HG03159 (cell line): ENCODE results near the gene ESPN.
"Not testable (repeated sequence)": the region's sequence is repeated elsewhere in the genome, so short reads cannot be mapped to it uniquely, and the experiment has no call there.

Experiments used
- ATAC-seq: cut with Tn5 transposase; IDR thresholded peaks from one replicate; pipeline ENCODE4 v1.9.1; 2021; ENCODE audit warnings: mild to moderate bottlenecking, moderate library complexity; ENCODE audit not compliant: unreplicated experiment

ESPN gene, protein sequence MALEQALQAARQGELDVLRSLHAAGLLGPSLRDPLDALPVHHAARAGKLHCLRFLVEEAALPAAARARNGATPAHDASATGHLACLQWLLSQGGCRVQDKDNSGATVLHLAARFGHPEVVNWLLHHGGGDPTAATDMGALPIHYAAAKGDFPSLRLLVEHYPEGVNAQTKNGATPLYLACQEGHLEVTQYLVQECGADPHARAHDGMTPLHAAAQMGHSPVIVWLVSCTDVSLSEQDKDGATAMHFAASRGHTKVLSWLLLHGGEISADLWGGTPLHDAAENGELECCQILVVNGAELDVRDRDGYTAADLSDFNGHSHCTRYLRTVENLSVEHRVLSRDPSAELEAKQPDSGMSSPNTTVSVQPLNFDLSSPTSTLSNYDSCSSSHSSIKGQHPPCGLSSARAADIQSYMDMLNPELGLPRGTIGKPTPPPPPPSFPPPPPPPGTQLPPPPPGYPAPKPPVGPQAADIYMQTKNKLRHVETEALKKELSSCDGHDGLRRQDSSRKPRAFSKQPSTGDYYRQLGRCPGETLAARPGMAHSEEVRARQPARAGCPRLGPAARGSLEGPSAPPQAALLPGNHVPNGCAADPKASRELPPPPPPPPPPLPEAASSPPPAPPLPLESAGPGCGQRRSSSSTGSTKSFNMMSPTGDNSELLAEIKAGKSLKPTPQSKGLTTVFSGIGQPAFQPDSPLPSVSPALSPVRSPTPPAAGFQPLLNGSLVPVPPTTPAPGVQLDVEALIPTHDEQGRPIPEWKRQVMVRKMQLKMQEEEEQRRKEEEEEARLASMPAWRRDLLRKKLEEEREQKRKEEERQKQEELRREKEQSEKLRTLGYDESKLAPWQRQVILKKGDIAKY

DNA sequence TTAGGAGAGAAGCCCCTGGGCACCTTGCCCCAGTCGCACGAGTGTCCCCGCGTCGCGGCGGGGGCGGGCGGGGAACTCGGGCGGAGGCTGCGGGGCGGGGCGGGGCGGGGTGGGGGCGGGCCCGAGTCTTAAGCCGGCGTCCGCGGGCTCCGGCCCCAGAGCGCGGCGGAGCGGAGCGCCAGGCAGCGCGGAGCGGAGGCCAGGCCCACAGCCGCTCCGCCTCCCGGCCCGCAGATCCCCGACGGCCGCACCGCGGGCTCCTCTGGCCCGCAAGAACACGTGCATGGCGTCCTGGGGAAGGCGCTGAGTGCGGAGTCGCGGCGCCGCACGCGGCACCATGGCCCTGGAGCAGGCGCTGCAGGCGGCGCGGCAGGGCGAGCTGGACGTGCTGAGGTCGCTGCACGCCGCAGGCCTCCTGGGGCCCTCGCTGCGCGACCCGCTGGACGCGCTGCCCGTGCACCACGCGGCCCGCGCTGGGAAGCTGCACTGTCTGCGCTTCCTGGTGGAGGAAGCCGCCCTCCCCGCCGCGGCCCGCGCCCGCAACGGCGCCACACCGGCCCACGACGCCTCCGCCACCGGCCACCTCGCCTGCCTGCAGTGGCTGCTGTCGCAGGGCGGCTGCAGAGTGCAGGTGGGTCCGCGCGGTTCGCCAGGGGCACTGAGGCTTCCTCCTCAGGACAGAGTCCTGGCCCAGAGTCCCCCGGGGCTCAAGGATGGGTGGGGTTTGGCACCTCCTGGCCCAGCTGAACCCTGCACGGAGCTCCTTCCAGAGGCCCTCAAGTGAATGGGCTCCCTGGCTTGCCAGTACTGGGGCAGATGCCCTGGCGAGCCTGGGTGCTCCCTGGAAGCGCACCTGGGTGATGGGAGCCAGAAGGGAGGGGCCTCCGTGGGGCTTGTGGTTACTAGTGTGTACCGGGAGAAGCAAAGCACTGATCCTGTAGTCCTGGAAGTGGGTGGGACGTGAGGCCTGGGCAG is at the start of gene ESPN:
ESPN (plus strand) TSS at position 158 of the 975 bp plus-strand sequence; CDS start at position 338, 180 bp downstream.
- ATAC-seq, result no peak

DNA sequence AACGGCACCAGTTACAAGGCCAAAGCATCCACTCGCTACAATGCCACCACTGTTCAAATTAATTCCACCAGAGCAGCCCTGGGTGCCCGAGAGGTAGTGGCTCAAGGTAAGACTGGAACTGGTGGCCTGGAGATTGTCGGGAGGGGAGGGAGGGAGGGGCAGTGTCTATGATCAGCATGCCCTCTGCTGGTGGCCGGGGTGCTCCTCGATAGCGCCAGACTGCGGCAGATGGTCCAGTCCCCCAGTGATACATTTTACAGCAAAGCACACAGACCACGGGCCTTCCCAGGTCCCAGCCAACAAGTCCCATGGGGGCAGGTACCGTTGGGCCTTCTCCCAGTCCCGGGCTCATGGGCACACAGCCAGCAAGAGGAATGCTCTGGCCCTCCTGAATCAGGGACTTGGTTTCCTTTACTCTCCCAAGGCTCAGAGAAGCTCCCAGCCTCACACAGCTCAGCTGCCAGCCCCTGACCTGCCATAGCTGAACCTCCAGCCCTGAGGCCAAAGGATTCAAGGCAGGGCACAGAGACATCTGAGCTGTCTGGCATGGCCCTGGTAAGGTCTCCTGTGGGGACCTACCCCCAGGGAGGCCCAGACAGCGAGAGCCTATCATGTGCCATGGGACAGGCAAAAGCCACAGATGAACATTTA is 46.4 kb upstream of the ESPN start:
- ATAC-seq, result no peak

GRCh38 chr1:6380037-6380436 is 44.5 kb upstream of the ESPN start:
- ATAC-seq, result no peak

DNA sequence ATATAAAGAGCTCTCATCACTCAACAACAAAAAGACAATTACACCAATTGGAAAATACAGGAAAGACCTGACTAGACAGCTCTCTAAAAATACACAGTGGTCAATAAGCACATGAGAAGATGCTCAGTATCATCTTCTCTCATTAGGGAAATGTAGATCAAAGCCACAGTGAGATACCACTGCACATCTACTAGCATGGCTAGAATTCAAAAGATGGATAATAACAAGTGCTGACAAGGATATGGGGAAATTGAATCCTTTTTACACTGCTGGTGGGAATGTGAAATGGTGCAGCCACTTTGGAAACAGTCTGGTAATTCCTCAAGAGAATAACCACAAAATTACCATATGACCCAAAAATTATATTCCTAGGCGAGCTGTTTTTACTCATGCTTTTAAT is 40.4 kb upstream of the ESPN start:
- no peak for ATAC-seq

GRCh38 chr1:6384962-6385361 is 39.6 kb upstream of the ESPN start:
- ATAC-seq, result no peak

DNA sequence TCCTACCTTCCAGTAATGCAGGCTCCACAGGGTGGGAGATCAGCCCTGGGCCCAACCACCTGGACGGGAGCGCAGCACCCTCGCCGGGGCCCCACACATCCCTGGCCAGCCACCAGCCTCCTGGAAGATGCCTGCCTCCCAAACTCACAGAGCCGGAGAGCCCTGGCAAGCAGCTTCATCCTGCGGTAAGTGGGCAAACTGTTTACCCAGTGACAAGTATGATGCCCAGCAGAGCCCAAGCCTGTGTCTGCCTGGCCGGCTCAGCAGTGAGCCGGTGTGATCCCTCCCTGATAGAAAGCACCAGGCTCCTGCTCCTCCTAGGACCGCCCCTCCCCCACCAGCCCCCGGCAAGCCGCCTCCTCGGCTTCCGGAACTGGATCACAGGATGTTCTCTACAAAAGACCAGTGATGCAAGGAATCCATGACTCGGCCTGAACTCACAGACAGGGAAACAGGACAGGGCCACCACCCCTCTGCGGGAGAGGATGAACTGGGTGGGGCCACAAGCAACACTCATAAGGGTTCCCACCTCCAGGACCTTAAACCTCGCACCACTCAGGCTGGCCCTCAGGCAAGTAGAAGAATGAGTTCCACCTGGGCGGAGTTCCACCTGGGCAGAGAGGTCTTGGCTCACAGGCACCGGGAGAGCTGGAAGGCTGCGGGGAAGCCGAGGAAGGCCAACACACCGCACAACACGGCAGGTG is 38.9 kb upstream of the ESPN start:
- no peak for ATAC-seq

GRCh38 chr1:6386371-6386949 is 38.1 kb upstream of the ESPN start:
- no peak for ATAC-seq

DNA sequence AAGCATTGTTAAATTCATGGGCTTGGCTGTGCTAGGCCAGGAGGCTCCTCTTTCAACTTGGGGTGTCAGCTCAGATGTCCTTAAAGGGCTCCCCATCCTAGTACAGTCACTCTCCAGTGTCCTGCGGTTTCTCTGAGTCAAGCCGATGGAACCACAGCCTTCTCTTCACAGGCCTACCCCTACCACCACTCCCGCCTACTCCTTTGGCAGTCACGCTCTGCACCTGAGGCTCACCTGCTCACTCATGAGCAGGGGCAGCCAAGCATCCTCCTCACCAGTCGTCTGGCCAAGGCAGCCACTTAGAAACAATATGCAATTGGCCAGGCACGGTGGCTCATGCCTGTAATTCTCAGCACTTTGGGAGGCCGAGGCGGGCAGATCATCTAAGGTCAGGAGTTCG is 34.6 kb upstream of the ESPN start:
- ATAC-seq, result no peak

- no peak for ATAC-seq
Measured at GRCh38 chr1:6391951-6392808, 32.4 kb upstream of the ESPN start.

GRCh38 chr1:6392809-6393399 is 31.7 kb upstream of the ESPN start:
- peak; percentile 1 for ATAC-seq

DNA sequence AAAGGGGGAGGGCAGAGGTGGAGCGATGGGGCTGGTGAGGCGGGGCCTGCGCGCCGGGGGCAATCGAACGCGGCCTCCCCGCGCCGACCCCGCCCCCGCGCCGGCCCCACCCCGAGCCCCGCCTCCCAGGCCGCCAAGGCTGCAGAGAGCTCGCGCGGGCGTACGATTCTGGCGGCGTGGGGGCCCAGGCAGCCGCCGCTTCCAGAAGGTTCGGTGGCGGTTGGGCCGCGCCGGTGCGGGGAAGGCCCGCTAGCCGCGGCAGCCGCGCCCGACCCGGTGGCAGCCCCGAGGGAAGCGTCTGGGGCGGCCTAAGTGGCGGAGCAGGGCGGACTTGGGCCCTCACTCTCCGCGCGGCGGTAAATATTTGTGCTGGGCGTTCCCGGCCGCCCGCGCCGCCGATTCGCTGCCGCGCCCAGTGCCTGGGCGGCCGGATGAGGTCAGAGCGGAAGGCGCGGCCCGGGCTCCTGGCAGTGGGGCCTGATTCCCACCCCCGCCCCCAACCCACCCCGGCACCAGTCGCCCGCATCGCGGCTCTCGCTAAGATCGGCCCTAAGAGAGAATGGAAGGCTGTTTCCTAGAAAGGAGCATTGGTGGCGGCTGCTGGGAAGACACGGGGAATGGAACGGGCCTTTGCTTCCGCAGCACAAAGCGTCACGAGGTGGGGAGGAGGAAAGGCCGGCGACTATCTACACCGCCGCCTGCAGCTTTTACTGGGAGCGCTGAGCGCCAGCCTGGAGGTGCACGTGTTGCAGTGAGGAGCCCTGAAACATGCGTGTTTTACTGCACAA is 31.0 kb upstream of the ESPN start, which contains the start of gene ACOT7:
ACOT7 (minus strand) TSS at position 368 of the 788 bp plus-strand sequence. CDS start 368 bp downstream, outside the sequence.
- peak; percentile 76 for ATAC-seq

DNA sequence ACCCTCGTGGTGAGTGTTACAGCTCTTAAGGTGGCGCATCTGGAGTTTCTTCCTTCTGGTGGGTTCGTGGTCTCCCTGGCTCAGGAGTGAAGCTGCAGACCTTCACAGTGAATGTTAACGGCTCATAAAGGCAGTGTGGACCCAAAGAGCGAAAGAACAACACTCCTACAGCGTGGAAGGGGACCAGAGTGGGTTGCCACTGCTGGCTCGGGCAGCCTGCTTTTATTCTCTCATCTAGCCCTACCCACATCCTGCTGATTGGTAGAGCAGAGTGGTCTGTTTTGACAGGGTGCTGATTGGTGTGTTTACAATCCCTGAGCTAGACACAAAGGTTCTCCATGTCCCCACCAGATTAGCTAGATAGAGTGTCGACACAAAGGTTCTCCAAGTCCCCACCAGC is 29.4 kb upstream of the ESPN start:
- not testable (repeated sequence) for ATAC-seq

GRCh38 chr1:6395781-6396244 is 28.8 kb upstream of the ESPN start:
- ATAC-seq, result not testable (repeated sequence)

- no peak for ATAC-seq
Measured at GRCh38 chr1:6396998-6397397, 27.6 kb upstream of the ESPN start.

- ATAC-seq, result no peak
Measured at GRCh38 chr1:6397844-6398441, 26.6 kb upstream of the ESPN start.

DNA sequence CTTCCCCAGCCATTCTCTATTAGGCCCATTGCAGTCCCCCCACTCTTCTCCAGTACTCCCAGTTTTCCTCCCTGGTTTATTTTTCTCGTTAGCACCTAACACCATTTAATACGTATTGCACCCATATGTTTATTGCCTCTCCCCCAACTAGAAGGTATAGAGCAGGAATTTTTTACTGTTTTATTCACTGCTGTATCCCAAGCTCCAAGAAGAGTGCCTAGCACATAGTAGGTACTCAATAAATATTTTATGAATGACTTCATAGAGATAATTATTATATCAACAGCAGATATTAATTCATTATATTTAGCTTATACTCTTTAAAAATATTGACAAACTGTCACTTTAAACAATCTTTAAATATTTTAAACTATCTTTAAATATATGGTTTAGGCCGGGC is 25.3 kb upstream of the ESPN start:
- no peak for ATAC-seq

DNA sequence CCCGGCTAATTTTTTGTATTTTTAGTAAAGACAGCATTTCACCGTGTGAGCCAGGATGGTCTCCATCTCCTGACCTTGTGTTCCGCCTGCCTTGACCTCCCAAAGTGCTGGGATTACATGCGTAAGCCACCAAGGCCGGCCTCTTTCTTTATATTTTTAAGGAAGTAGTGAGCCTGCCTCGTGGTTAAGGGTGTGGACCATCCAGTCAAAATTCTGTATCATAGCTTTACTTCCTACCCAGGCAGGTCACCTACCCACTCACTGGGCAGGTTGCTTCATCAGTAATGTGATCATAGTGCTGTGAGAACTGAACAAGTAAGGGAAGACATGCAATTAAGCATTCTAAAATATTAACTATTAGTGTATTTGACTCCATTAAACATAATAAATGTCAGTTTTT is 22.9 kb upstream of the ESPN start:
- ATAC-seq, result no peak
